NK-92 (cell line): ENCODE results near the gene TNNI3K.

Experiments used
- DNase-seq: peaks from one replicate; lab custom pipeline; 2025; ENCODE audit not compliant: unreplicated experiment; lab: John Stamatoyannopoulos, UW

The TNNI3K gene

DNA sequence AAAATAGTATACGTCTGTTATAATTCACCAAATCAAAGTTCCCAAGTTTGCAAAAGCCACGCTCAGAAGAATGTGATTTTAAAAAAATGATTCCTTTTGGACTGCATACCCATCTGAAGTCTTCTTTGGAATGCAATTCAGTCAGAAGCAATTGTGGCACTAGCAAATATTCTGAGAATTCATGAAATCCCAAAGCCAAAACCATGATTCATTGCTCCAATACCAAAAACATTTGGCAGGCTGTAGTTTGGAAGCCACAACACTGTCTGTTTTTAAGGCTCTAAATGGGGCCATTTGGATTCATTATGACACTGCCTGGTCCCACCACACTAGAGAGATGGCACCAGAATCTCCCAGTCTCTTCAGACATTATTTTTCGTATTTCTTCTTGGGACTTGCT is 299.1 kb downstream of the TNNI3K start:
- no peak for DNase-seq

- no peak for DNase-seq
Observed at GRCh38 chr1:74545821-74546220, 310.6 kb downstream of the TNNI3K start.

DNA sequence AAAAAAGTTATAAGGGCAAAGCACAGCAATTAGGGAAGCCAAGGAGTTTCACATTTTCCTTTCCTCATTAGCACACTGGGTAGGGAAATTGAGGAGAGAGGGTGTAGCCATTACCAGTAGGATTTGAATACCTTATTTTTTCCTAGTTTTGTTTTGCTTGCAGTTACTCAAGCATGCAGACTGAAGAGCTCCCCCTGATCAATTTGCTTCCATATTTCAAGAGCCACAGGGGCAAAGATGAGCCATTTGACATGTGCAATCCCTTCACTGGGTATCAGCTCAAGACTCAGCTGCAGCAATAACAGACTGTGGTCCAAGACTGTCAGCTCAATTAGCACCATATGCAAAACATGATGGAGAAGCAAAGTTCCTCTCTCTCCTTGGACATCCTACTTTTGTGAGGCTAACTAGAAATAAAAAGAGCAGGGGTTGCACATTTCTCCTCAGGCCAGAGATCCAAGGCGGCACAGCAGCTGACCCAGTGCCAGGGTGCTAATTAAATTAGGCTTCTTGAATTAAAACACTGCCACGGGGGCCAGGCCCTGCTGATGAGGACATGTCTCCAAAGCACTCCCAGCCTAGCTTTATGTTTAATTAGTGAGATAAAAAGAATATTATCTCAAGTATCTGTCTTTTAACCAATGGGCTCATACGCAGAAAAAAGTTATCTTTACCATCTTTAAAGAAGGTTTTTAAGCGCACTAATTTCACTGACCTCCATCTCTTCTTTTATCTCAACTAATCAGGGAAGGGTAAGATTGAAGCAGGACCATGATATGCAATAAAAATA is 314.0 kb downstream of the TNNI3K start:
- DNase-seq: no peak

GRCh38 chr1:74549932-74550331 is 314.7 kb downstream of the TNNI3K start:
- no peak for DNase-seq

- DNase-seq: no peak
Observed at GRCh38 chr1:74570797-74571492, 335.8 kb downstream of the TNNI3K start.

DNA sequence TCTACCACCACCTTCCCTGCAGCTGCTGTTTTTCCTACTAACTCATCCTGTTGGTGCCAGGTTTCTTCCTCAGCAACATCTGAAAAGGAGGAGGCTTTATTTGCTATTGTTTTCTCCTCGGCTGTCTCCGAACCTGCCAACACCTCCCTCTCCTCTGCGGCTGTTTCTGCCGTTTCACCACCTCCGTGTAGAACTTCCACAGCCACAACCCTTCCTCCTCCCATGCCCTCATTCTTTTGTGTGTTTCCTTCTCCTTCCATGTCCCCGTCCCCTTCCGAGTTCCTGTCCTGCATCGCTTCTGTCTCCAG is 336.3 kb downstream of the TNNI3K start:
- DNase-seq: no peak

- no peak for DNase-seq
Observed at GRCh38 chr1:74571891-74572290, 336.7 kb downstream of the TNNI3K start.

DNA sequence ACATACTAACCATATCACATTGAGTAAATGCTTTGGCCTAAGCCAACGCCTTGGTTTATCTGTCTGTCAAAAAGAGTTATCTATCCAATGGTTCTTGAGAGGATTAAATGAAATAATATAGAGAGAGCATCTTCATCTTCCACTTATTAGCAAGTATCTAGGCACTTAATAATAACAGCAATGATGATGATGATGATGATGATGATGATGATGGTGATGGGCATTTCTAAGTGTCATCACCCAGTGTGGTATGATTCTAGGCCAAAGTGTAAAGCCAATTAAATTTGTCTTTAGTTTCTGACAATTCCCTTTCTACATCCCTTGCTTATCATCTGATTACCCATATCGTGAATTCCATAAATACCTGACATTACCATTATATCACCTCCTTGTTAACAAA is 342.9 kb downstream of the TNNI3K start:
- no peak for DNase-seq

DNA sequence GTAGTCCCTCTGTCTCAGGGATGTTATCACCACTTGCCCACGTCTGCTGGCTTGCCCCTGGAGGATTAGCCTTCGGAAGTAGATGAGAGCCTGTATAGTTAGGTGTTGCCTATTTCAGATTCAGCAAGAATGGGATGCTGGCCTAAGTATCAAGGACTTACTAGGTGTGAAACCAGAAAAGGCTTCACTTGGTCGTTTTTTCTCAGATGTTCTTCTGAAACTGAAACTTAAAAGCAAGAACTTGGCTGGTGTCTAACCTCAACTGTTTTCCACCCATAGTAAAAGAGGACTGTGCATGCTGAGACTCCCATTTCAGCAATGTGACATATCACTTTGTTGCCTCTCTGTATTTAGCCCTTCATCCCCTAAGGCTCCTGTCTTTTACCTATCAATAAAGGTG is 344.2 kb downstream of the TNNI3K start:
- DNase-seq: no peak

DNA sequence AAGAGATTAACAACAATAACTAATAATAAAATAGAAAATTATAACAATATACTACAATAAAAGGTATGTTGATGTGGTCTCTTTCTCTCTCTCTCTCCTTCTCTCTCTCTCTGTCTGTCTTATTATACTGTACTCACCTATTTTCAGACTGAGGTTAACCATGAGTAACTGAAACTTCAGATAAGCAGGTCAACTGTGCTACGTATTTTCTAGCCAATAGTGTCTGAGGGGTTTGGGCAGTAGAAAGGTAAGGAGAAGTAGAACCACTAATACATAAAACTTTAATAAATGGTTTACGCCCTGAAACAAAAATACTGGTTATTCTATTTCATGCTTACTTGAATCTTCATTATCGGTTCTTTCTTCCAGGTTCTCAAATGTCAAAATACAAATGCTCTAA is 348.2 kb downstream of the TNNI3K start:
- no peak for DNase-seq

- DNase-seq: no peak
Observed at GRCh38 chr1:74584185-74584584, 349.0 kb downstream of the TNNI3K start.

DNA sequence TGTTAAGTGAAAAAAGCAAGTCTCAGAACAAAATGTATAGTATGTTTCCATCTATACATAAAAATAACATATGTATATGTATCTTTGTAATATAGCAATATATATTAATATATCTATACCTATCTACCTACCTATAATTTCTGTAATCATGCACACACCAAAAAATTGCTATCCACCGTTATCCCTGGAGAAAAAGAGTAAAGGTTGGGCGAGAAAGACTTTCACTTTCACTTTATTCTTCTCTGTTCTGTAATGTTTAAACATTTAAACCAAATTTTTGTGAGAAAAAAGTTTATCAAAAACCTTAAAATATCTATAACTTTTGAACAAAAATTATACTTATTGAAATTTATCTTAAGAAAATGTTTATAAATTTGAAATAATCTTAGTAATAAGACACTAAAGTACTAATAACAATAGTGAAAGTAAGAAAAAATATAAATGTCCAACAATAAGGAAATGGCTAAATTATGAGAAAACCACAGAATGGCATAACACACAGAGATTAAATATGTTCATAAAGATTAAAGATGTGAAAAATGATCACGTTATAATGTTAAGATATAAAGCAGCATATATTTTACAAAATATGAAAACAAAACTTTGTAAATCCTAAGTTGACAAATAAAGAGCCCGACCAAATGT is 351.2 kb downstream of the TNNI3K start:
- no peak for DNase-seq

DNA sequence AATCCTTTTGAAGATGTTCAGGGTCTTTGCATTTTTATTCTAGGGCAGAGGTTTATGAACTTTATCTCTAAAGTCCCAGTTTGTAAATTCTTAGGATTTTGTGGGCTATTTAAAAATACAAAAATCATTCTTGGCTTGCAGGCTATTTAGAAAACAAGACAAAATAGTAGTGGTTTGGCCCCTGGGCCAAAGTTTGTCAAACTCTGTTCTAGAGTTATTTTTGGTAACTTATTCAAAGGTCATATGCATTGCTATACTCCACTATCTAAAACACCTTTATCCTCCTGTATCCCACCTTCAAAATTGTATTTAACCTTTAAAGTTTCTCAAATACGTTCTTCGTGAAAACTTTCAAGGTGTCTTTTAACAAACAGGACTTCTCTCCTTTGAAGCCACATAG is 352.7 kb downstream of the TNNI3K start:
- no peak for DNase-seq

- no peak for DNase-seq
Observed at GRCh38 chr1:74590288-74590687, 355.1 kb downstream of the TNNI3K start.

GRCh38 chr1:74591949-74592348 is 356.8 kb downstream of the TNNI3K start:
- no peak for DNase-seq

GRCh38 chr1:74592580-74593355 is 357.6 kb downstream of the TNNI3K start:
- DNase-seq: no peak
